Fibroblast of lung (primary cell): ENCODE measurements around the gene COMT.

ENCODE experiments used
- EZH2 ChIP-seq: IDR thresholded peaks from 2 replicates; pipeline ENCODE4 v1.5.1; 2012; ENCODE audit warnings: low read length, control low read depth, mild to moderate bottlenecking; ENCODE audit errors: missing control alignments
- TF ChIP-seq, protein P1 (sequence below), 2 donors: IDR thresholded peaks in 1 of 2; conservative IDR thresholded peaks in 1 of 2; 1 replicate in 1 of 2; 2 replicates in 1 of 2; pipeline ENCODE4 v1.5.1; 2011 to 2012; ENCODE audit warnings: low read length in 2 of 2, control low read depth in 1 of 2, inconsistent platforms in 1 of 2, low read depth in 1 of 2, mild to moderate bottlenecking in 1 of 2

DNA sequence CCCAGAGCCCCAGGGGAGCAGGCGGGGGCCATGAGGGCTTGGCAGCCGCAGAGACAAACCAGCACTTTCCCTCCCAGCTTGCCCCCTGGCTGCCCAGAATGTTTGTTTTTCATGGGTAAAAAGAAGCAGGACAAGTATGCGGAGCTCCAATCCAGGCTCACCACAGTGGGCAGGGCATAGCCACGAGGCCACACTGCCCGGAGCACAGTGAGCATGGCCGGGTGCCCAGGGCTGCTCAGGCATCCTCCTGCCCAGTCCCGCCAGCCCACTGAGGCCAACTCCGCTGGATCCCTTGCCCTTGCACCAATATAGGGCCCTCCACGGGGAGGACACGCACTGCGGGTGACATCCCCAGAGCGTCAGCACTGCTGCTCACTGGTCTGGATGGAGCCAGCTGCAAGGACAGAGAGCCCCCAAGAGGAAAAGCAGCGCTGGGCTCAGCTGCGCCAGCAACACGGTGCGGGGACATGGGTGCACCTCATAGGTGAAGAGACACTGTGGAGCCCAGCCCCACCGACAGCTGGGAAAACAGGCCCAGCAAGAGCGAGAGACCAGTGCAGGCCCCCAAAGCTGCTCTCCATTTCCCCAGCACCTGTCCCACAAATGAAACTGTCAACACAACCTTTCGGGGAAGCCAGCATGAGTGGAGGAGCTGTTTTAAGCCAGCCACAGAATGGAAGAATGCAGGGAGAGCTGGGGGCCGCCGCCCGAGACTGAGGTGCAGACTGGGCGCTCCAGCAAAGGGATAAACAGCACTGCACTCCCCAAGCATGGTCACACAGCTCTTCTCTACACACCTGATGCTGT, 50.3 kb downstream of the COMT start:
- TF ChIP-seq, protein P1, sequence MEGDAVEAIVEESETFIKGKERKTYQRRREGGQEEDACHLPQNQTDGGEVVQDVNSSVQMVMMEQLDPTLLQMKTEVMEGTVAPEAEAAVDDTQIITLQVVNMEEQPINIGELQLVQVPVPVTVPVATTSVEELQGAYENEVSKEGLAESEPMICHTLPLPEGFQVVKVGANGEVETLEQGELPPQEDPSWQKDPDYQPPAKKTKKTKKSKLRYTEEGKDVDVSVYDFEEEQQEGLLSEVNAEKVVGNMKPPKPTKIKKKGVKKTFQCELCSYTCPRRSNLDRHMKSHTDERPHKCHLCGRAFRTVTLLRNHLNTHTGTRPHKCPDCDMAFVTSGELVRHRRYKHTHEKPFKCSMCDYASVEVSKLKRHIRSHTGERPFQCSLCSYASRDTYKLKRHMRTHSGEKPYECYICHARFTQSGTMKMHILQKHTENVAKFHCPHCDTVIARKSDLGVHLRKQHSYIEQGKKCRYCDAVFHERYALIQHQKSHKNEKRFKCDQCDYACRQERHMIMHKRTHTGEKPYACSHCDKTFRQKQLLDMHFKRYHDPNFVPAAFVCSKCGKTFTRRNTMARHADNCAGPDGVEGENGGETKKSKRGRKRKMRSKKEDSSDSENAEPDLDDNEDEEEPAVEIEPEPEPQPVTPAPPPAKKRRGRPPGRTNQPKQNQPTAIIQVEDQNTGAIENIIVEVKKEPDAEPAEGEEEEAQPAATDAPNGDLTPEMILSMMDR (conservative IDR thresholded peaks at IDR 0.05 in 1 of 2, IDR thresholded peaks at IDR 0.05 in 1 of 2; ENCODE audit: low read depth in 1 of 2, low read length in 2 of 2) = no peak
- no peak for TF ChIP-seq EZH2
